ENCODE results near the gene DHX35. TPM values are rescaled to one million over a fixed set of nuclear protein-coding genes. Genes with fewer than 3 reads are reported as not detected.

The DHX35 gene
- total RNA-seq, 3 donors from 2014 or later (not counting 1 experiment from before 2014, with no cell fraction given) = 8.8 to 11.4 (median 10.2) TPM

DNA sequence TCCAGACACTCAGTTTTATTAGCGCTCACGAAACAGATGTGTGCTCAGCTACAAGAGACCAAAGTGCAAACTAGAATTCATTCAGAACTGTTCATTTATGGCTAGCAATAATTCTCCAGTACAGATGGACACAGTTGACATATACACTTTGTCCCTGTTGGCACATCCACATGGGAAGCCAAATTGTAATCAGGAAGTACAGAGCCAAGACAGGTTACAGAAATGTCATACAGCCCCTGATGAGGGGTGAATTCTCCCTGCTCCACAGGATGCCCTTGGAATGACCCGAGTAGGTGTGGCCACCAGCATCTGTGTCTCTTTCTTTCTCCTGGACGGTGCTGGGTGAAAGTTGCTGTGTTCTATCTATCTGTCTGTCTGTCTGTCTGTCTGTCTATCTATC lies 7.6 kb downstream of the DHX35 start:
- H3K9me3 Mint-ChIP-seq = no peaks in the 10 kb centered on the region
- H3K27me3 Mint-ChIP-seq (ENCODE audit: low read depth in 2 of 2) = no peaks in the 10 kb centered on the region
- H3K27ac ChIP-seq (ENCODE audit: low read length) = no peak overlapping the region
- no peak overlapping the region for H3K4me3 ChIP-seq (ENCODE audit: low read length)
- no peaks in the 10 kb centered on the region for H3K9me3 ChIP-seq (ENCODE audit: control insufficient read depth, insufficient read depth, low read length)
- H3K4me3 Mint-ChIP-seq = no peak overlapping the region
- intact Hi-C loops (cut with micrococcal nuclease) = no loop called here
- no peaks in the 10 kb centered on the region for H3K27me3 ChIP-seq (ENCODE audit: control insufficient read depth, insufficient read depth, low read length)
- H3K4me1 Mint-ChIP-seq = peaks cover 6 to 9% of the 10 kb centered on the region in 2 donors
- TF ChIP-seq, protein P1, sequence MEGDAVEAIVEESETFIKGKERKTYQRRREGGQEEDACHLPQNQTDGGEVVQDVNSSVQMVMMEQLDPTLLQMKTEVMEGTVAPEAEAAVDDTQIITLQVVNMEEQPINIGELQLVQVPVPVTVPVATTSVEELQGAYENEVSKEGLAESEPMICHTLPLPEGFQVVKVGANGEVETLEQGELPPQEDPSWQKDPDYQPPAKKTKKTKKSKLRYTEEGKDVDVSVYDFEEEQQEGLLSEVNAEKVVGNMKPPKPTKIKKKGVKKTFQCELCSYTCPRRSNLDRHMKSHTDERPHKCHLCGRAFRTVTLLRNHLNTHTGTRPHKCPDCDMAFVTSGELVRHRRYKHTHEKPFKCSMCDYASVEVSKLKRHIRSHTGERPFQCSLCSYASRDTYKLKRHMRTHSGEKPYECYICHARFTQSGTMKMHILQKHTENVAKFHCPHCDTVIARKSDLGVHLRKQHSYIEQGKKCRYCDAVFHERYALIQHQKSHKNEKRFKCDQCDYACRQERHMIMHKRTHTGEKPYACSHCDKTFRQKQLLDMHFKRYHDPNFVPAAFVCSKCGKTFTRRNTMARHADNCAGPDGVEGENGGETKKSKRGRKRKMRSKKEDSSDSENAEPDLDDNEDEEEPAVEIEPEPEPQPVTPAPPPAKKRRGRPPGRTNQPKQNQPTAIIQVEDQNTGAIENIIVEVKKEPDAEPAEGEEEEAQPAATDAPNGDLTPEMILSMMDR (IDR thresholded peaks at IDR 0.05) = no peak
- H3K36me3 ChIP-seq (ENCODE audit: control insufficient read depth, insufficient read depth, low read length) = peaks cover 22% of the 10 kb centered on the region
- ATAC-seq = no peak
- WGBS (ENCODE audit: insufficient coverage) = 93% methylated on average over 4 of the region's 4 CpGs
- peaks cover 15% of the 10 kb centered on the region for H3K36me3 Mint-ChIP-seq
- DNase-seq = no peak
- H3K27ac Mint-ChIP-seq = no peak overlapping the region
- H3K4me1 ChIP-seq (ENCODE audit: control insufficient read depth, insufficient read depth, low read length) = no peaks in the 10 kb centered on the region

- H3K27ac ChIP-seq (ENCODE audit: low read length) = no peak overlapping the region
- peaks cover 24% of the 10 kb centered on the region for H3K36me3 ChIP-seq (ENCODE audit: control insufficient read depth, insufficient read depth, low read length)
- peaks cover 15% of the 10 kb centered on the region for H3K36me3 Mint-ChIP-seq
Measured at GRCh38 chr20:38970302-38970701, 8.2 kb downstream of the DHX35 start.

DNA sequence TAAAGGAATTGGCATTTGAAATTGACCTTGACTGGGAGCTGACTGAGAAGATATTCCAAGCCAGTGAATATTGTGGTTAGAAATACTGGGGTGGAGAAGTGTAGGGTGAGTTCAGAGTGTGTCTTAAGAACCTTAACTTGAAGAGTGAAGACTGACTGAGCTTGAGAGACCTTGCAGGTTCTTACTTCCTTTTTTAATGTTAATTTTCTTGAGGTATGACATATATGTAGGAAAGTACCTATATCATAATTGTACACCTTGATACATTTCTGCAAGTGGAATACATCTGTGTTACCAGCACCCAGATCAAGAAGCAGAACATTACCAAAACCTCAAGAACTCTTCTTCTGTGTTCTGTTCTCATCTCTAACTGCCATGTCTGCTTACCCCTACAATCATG lies 11.0 kb downstream of the DHX35 start:
- H3K27me3 Mint-ChIP-seq (ENCODE audit: low read depth in 2 of 2) = no peaks in the 10 kb centered on the region
- H3K36me3 ChIP-seq (ENCODE audit: control insufficient read depth, insufficient read depth, low read length) = peaks cover 24% of the 10 kb centered on the region
- H3K36me3 Mint-ChIP-seq = peaks cover 15% of the 10 kb centered on the region
- H3K9me3 Mint-ChIP-seq = no peaks in the 10 kb centered on the region
- peaks cover 6 to 9% of the 10 kb centered on the region in 2 donors for H3K4me1 Mint-ChIP-seq
- ATAC-seq (no peak), DNase-seq (no peak)
- H3K4me3 Mint-ChIP-seq = no peak overlapping the region
- no peaks in the 10 kb centered on the region for H3K4me1 ChIP-seq (ENCODE audit: control insufficient read depth, insufficient read depth, low read length)
- TF ChIP-seq, protein P1 (IDR thresholded peaks at IDR 0.05) = no peak
- no peak overlapping the region for H3K27ac Mint-ChIP-seq
- intact Hi-C loops (cut with micrococcal nuclease) = no loop called here
- H3K4me3 ChIP-seq (ENCODE audit: low read length) = no peak overlapping the region
- no peaks in the 10 kb centered on the region for H3K27me3 ChIP-seq (ENCODE audit: control insufficient read depth, insufficient read depth, low read length)
- no peaks in the 10 kb centered on the region for H3K9me3 ChIP-seq (ENCODE audit: control insufficient read depth, insufficient read depth, low read length)
- H3K27ac ChIP-seq (ENCODE audit: low read length) = no peak overlapping the region

More at GRCh38 chr20:38970302-38970701, 8.2 kb downstream of the DHX35 start:
- ATAC-seq (no peak), DNase-seq (no peak)
- Histone ChIP-seq H3K4me1 (ENCODE audit: control insufficient read depth, insufficient read depth, low read length) (no peaks in the 10 kb centered on the region), H3K9me3 (ENCODE audit: control insufficient read depth, insufficient read depth, low read length) (no peaks in the 10 kb centered on the region), H3K4me3 (ENCODE audit: low read length) (no peak overlapping the region), H3K27me3 (ENCODE audit: control insufficient read depth, insufficient read depth, low read length) (no peaks in the 10 kb centered on the region)
- intact Hi-C loops (cut with micrococcal nuclease) = no loop called here
- Mint-ChIP-seq H3K4me1 (peaks cover 6 to 9% of the 10 kb centered on the region in 2 donors), H3K4me3 (no peak overlapping the region), H3K9me3 (no peaks in the 10 kb centered on the region), H3K27me3 (ENCODE audit: low read depth in 2 of 2) (no peaks in the 10 kb centered on the region), H3K27ac (no peak overlapping the region)
- WGBS (ENCODE audit: insufficient coverage) = 91% methylated on average over 1 of the region's 1 CpG
- TF ChIP-seq, protein P1 (IDR thresholded peaks at IDR 0.05) = no peak

DNA sequence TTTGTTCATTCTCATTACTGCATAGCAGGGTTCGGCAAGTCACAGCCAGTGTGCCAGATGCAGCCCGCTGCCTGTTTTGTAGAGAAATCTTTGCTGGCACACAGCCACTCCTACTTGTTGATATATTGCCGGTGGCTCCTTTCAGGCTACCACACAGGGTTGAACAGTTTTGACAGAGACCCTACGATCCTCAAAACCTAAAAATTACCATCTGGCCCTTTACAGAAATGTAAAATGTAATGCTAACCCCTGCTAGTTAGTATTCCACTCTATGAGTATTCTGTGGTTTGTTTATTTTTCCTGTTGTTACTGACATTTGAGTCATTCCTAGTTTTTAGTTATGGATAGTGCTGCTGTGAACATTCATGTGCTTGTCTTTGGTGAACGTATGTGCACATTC lies 11.5 kb downstream of the DHX35 start:
- no peaks in the 10 kb centered on the region for H3K9me3 ChIP-seq (ENCODE audit: control insufficient read depth, insufficient read depth, low read length)
- ATAC-seq (no peak), DNase-seq (no peak)
- H3K4me3 ChIP-seq (ENCODE audit: low read length) = no peak overlapping the region
- H3K27me3 ChIP-seq (ENCODE audit: control insufficient read depth, insufficient read depth, low read length) = no peaks in the 10 kb centered on the region
- H3K36me3 ChIP-seq (ENCODE audit: control insufficient read depth, insufficient read depth, low read length) = peaks cover 24% of the 10 kb centered on the region
- WGBS (ENCODE audit: insufficient coverage) = 95% methylated on average over 4 of the region's 5 CpGs
- H3K36me3 Mint-ChIP-seq = peaks cover 15% of the 10 kb centered on the region
- no peaks in the 10 kb centered on the region for H3K4me1 ChIP-seq (ENCODE audit: control insufficient read depth, insufficient read depth, low read length)
- H3K27ac Mint-ChIP-seq = no peak overlapping the region
- no peak overlapping the region for H3K4me3 Mint-ChIP-seq
- TF ChIP-seq, protein P1 (IDR thresholded peaks at IDR 0.05) = no peak
- H3K27me3 Mint-ChIP-seq (ENCODE audit: low read depth in 2 of 2) = no peaks in the 10 kb centered on the region
- peaks cover 6 to 9% of the 10 kb centered on the region in 2 donors for H3K4me1 Mint-ChIP-seq
- no peaks in the 10 kb centered on the region for H3K9me3 Mint-ChIP-seq
- no peak overlapping the region for H3K27ac ChIP-seq (ENCODE audit: low read length)
- intact Hi-C loops (cut with micrococcal nuclease) = no loop called here

Data from natural killer cell (primary cell).